Measurements from ENCODE around the gene TMEM235.
A peak's percentile ranks its signal among the peaks of the same experiment; 100 is the strongest.

The TMEM235 gene

GRCh38 chr17:78185981-78186691 lies 45.3 kb upstream of the TMEM235 start:
- Histone ChIP-seq H3K27me3 (no peaks in the 10 kb centered on the region), H3K36me3 (peaks cover 14% of the 10 kb centered on the region), H3K4me1 (no peaks in the 10 kb centered on the region), H3K4me3 (ENCODE audit: low read depth, low read length) (peak overlapping the region; percentile 74), H3K9me3 (no peaks in the 10 kb centered on the region)
- no peak for DNase-seq
- no peak for TF ChIP-seq CTCF (IDR thresholded peaks at IDR 0.05; ENCODE audit: low read depth, low read length)

DNA sequence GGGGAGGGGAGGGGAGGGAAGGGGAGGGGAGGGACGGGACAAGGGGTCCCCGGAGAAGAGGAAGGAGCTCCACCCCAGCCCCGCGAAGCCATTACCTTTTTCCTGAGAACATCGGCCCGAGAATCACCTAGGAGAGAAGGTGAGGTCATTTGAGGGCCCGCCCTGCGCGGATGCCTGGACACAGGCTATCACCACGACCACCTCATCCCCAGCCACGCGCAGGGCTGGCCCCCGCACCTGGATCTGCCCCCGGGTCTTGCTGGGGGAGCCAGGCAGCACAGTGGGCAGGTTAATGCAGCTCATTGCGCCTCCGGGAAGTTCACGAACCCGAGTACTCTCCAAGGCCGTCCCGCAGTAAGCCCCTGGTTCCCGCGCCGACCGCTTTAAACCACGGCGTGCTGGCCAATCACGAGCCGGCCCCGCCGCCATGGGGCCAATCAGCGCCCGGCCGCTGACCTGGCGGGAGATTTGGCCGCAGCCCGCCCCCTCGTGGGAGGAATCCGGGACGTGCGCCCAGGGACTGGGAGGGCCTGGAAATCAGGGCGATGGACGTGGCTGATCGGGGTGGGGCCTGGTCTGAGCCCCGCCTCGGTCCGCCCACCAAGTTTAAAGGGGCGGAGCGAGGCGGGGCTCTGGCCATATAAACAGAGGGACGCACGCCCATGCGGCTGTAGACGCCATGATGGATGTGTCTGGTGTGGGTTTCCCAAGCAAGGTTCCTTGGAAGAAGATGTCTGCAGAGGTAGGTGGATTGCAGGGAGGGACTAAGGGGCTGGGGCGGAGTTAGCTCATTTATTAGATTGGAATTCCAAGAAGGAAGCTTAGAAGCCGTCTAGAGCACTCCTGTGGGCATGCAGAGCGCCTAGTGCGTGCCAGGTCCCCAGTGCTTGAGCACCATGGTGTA lies 44.5 kb upstream of the TMEM235 start, which contains the start of the genes AFMID and TK1:
TSS of gene AFMID (plus strand) at position 671 of the 904 bp plus-strand sequence. CDS start at position 680, 9 bp downstream.
TSS of gene TK1 (minus strand) at position 361 of the 904 bp plus-strand sequence. CDS start at position 303, 58 bp downstream.
- no peaks in the 10 kb centered on the region for H3K9me3 ChIP-seq
- H3K4me1 ChIP-seq: no peaks in the 10 kb centered on the region
- no peaks in the 10 kb centered on the region for H3K27me3 ChIP-seq
- DNase-seq: peak; percentile 99
- TF ChIP-seq CTCF (IDR thresholded peaks at IDR 0.05; ENCODE audit: low read depth, low read length): peak; percentile 70
- H3K4me3 ChIP-seq (ENCODE audit: low read depth, low read length): peak within 1 kb of the TSS; percentile 74
- H3K36me3 ChIP-seq: peaks cover 16% of the 10 kb centered on the region

- TF ChIP-seq CTCF (IDR thresholded peaks at IDR 0.05; ENCODE audit: low read depth, low read length): no peak
- H3K4me1 ChIP-seq: no peaks in the 10 kb centered on the region
- no peak for DNase-seq
- no peaks in the 10 kb centered on the region for H3K9me3 ChIP-seq
- no peak overlapping the region for H3K4me3 ChIP-seq (ENCODE audit: low read depth, low read length)
- peaks cover 29% of the 10 kb centered on the region for H3K36me3 ChIP-seq
- no peaks in the 10 kb centered on the region for H3K27me3 ChIP-seq
Observed at GRCh38 chr17:78196716-78197115, 34.7 kb upstream of the TMEM235 start.

GRCh38 chr17:78197147-78197832 lies 34.1 kb upstream of the TMEM235 start:
- no peak for TF ChIP-seq CTCF (IDR thresholded peaks at IDR 0.05; ENCODE audit: low read depth, low read length)
- Histone ChIP-seq H3K4me1 (no peaks in the 10 kb centered on the region), H3K9me3 (no peaks in the 10 kb centered on the region), H3K27me3 (no peaks in the 10 kb centered on the region), H3K4me3 (ENCODE audit: low read depth, low read length) (no peak overlapping the region), H3K36me3 (peaks cover 29% of the 10 kb centered on the region)
- no peak for DNase-seq

GRCh38 chr17:78200451-78200850 lies 31.0 kb upstream of the TMEM235 start:
- DNase-seq: no peak
- H3K4me3 ChIP-seq (ENCODE audit: low read depth, low read length): no peak overlapping the region
- no peak for TF ChIP-seq CTCF (IDR thresholded peaks at IDR 0.05; ENCODE audit: low read depth, low read length)

More at GRCh38 chr17:78200451-78200850, 31.0 kb upstream of the TMEM235 start:
- Histone ChIP-seq H3K27me3 (no peaks in the 10 kb centered on the region), H3K4me1 (no peaks in the 10 kb centered on the region), H3K9me3 (no peaks in the 10 kb centered on the region), H3K36me3 (peaks cover 28% of the 10 kb centered on the region)

All from BE2C (cell line).